B cell (primary cell): ENCODE measurements around the gene RASGRF2. TPM values are rescaled to one million over a fixed set of nuclear protein-coding genes. Genes with fewer than 3 reads are reported as not detected.

Experiments
- ATAC-seq: fragments of 200-7000 bp; cut with Tn5 transposase; one replicate; pipeline ENCODE4 v1.10.0; 2021; ENCODE audit warnings: low read depth, mild to moderate bottlenecking, moderate number of reproducible peaks, moderate library complexity
- CTCF ChIA-PET: fragments of 350-600 bp; sonication (Branson Sonifier 250); formaldehyde crosslinking; loops from one replicate; lab custom pipeline; 2021; ENCODE audit warnings: antibody characterized with exemption, inconsistent platforms; lab: Charles Lee
- POLR2A ChIA-PET: fragments of 350-600 bp; sonication (Branson Sonifier 250); formaldehyde crosslinking; loops from one replicate; lab custom pipeline; 2021; ENCODE audit warnings: antibody characterized with exemption; lab: Charles Lee
- DNase-seq: peaks from one replicate; pipeline ENCODE4 v3.0.0; 2013
- H2AFZ ChIP-seq: 2 replicates; pipeline ENCODE4 v1.6.1; 2012; ENCODE audit warnings: mild to moderate bottlenecking, low read depth, low read length; ENCODE audit not compliant: insufficient read depth, poor library complexity, severe bottlenecking
- H3K27ac ChIP-seq, 2 donors: 1 replicate in 1 of 2; 2 replicates in 1 of 2; pipeline ENCODE4 v1.5.1; 2012 to 2013; ENCODE audit warnings: low read length in 2 of 2, mild to moderate bottlenecking in 2 of 2, moderate library complexity in 1 of 2
- H3K27me3 ChIP-seq, 4 experiments: fragments of 200-600 bp in 1 of 4; sonication (generic) in 1 of 4; replicated peaks in 1 of 4; 1 replicate in 2 of 4; 2 replicates in 2 of 4; pipeline versions ENCODE4 v1.6.1 to v1.7.0; 2013 to 2016; ENCODE audit warnings: low read length in 3 of 4, mild to moderate bottlenecking in 2 of 4, mixed read lengths in 1 of 4, moderate library complexity in 1 of 4; ENCODE audit not compliant: insufficient read depth in 4 of 4, control insufficient read depth in 3 of 4; ENCODE audit errors: control extremely low read depth in 1 of 4
- H3K36me3 ChIP-seq, 2 experiments: replicated peaks in 1 of 2; 1 replicate in 1 of 2; 2 replicates in 1 of 2; pipeline versions ENCODE4 v1.6.1 to v1.7.1; 2013; ENCODE audit warnings: low read length in 1 of 2; ENCODE audit not compliant: insufficient read depth in 2 of 2, control insufficient read depth in 1 of 2; ENCODE audit errors: control extremely low read depth in 1 of 2, extremely low read depth in 1 of 2
- H3K4me1 ChIP-seq, 2 donors: fragments of 200-600 bp in 1 of 2; sonication (generic) in 1 of 2; 1 replicate in 1 of 2; 2 replicates in 1 of 2; pipeline versions ENCODE4 v1.5.1 to v1.6.1; 2013 to 2017; ENCODE audit warnings: low read length in 2 of 2; ENCODE audit not compliant: control insufficient read depth in 2 of 2, insufficient read depth in 2 of 2
- H3K4me2 ChIP-seq: replicated peaks from 2 replicates; pipeline ENCODE3; 2012; ENCODE audit warnings: mild to moderate bottlenecking, low read depth, low read length; ENCODE audit not compliant: poor library complexity, severe bottlenecking
- H3K4me3 ChIP-seq, 5 experiments: fragments of 200-600 bp in 1 of 5; sonication (generic) in 1 of 5; 1 replicate in 3 of 5; 2 replicates in 2 of 5; pipeline versions ENCODE4 v1.5.1 to v1.7.0; 2011 to 2016; ENCODE audit warnings: low read length in 4 of 5, mild to moderate bottlenecking in 4 of 5, low read depth in 2 of 5, control low read depth in 1 of 5, moderate library complexity in 1 of 5; ENCODE audit not compliant: insufficient read depth in 1 of 5; ENCODE audit errors: control extremely low read depth in 1 of 5, extremely low read depth in 1 of 5
- H3K79me2 ChIP-seq: fragments of 200-600 bp; sonication (generic); one replicate; pipeline ENCODE4 v1.6.0; 2016; ENCODE audit warnings: low read length; ENCODE audit not compliant: control insufficient read depth, insufficient read depth
- H3K9ac ChIP-seq: fragments of 200-600 bp; sonication (generic); 2 replicates; pipeline ENCODE4 v1.6.1; 2017; ENCODE audit warnings: mild to moderate bottlenecking, low read length, moderate library complexity
- H3K9me3 ChIP-seq, 3 donors: one replicate each; pipeline versions ENCODE4 v1.6.1 to v1.7.1; 2013; ENCODE audit warnings: low read length in 2 of 3; ENCODE audit not compliant: control insufficient read depth in 2 of 3, insufficient read depth in 1 of 3; ENCODE audit errors: control extremely low read depth in 1 of 3
- H4K20me1 ChIP-seq: 2 replicates; pipeline ENCODE4 v1.6.0; 2012; ENCODE audit warnings: mild to moderate bottlenecking, low read length; ENCODE audit not compliant: insufficient read depth, control insufficient read depth, poor library complexity, severe bottlenecking
- H3K27ac Mint-ChIP-seq: one replicate; pipeline ENCODE4 v1.8.0; 2021; ENCODE audit warnings: mixed read lengths
- H3K27me3 Mint-ChIP-seq: one replicate; pipeline ENCODE4 v1.8.0; 2021; ENCODE audit warnings: mixed read lengths
- H3K4me1 Mint-ChIP-seq: one replicate; pipeline ENCODE4 v1.8.0; 2021; ENCODE audit warnings: mixed read lengths
- H3K4me3 Mint-ChIP-seq: one replicate; pipeline ENCODE4 v1.8.0; 2021; ENCODE audit warnings: mixed read lengths
- H3K9me3 Mint-ChIP-seq: one replicate; pipeline ENCODE4 v1.8.0; 2022; ENCODE audit warnings: mixed read lengths; ENCODE audit not compliant: insufficient read depth
- EZH2 ChIP-seq: IDR thresholded peaks from 2 replicates; pipeline ENCODE4 v1.6.1; 2012; ENCODE audit warnings: borderline replicate concordance, low read depth, mild to moderate bottlenecking, moderate library complexity, low read length; ENCODE audit not compliant: insufficient read depth, poor library complexity, severe bottlenecking
- WGBS: methylation state at CpG from one replicate; pipeline ENCODE4 v1.1.5; 2013; ENCODE audit warnings: missing lambda C conversion rate; ENCODE audit not compliant: insufficient coverage; 5-methylcytosine and 5-hydroxymethylcytosine counted together
- intact Hi-C: fragments of 100-400 bp; cut with micrococcal nuclease; formaldehyde crosslinking; loops from one replicate; pipeline ENCODE4 v1.10.0; 2022
- polyA plus RNA-seq: library from polyadenylated mRNA; depleted of rRNA; stranded (reverse); fragments of >200 nt; gene quantifications from 2 replicates; pipeline ENCODE4 v1.2.3, GENCODE V29; 2012
- total RNA-seq, 2 donors: library from RNA; stranded (reverse); fragments of 120-200 nt in 1 of 2; gene quantifications; 1 replicate in 1 of 2; 2 replicates in 1 of 2; pipeline versions ENCODE4 v1.2.3 to v1.2.4, GENCODE V29; 2013 to 2022
- TF ChIP-seq, protein P1 (sequence below): fragments of 200-600 bp; IDR thresholded peaks from one replicate; pipeline ENCODE4 v1.8.0; 2022; ENCODE audit warnings: antibody characterized with exemption, mild to moderate bottlenecking

The RASGRF2 gene
- total and polyA plus RNA-seq, 2 donors (not counting 1 experiment from before 2014, with no cell fraction given) = 0.04 to 0.37 TPM

DNA sequence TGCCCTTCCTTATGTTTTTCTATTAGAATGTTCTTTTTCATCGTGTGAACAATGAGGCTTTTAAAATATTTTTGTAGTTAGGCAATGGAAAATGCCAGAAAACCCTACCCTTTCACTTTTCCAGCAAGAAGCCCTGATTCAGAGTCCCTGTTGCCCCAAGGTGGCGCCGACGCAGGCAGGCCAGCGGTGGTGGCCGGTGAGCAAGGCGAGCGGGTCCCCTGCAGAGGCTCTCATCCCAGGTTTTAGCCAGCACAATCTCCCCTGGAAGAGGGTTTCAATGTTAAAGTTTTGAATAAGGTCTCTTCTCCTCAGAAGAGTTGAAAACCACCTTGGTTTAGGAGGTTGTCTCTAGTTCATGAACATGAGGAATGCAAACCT, 232.2 kb downstream of the RASGRF2 start:
- Mint-ChIP-seq H3K4me3 (no peak overlapping the region), H3K4me1 (peaks cover 7% of the 10 kb centered on the region), H3K27ac (no peak overlapping the region), H3K9me3 (no peaks in the 10 kb centered on the region), H3K27me3 (peaks cover 18% of the 10 kb centered on the region)
- ChIA-PET CTCF (interaction anchor here (0.9 kb wide), 1 partner anchor 9 kb away, joined by 4 read pairs; no protein-coding TSS in a partner anchor), POLR2A (no interaction called here)
- H3K4me3 ChIP-seq = no peak overlapping the region
- WGBS = 97% methylated on average over 6 of the region's 8 CpGs
- intact Hi-C loops = no loop called here
- DNase-seq (no peak), ATAC-seq (no peak)
- H3K27me3 ChIP-seq = peaks cover 0 to 5% (median 0%) of the 10 kb centered on the region in 4 experiments
- no peaks in the 10 kb centered on the region for H4K20me1 ChIP-seq
- no peak overlapping the region for H3K4me2 ChIP-seq
- no peak overlapping the region for H3K27ac ChIP-seq
- H3K4me1 ChIP-seq = peaks cover 5 to 6% of the 10 kb centered on the region in 2 donors
- H3K9me3 ChIP-seq = no peaks in the 10 kb centered on the region
- H3K9ac ChIP-seq = no peak overlapping the region
- no peaks in the 10 kb centered on the region for H3K79me2 ChIP-seq
- H3K36me3 ChIP-seq = no peaks in the 10 kb centered on the region
- no peak overlapping the region for H2AFZ ChIP-seq
- TF ChIP-seq, protein P1, sequence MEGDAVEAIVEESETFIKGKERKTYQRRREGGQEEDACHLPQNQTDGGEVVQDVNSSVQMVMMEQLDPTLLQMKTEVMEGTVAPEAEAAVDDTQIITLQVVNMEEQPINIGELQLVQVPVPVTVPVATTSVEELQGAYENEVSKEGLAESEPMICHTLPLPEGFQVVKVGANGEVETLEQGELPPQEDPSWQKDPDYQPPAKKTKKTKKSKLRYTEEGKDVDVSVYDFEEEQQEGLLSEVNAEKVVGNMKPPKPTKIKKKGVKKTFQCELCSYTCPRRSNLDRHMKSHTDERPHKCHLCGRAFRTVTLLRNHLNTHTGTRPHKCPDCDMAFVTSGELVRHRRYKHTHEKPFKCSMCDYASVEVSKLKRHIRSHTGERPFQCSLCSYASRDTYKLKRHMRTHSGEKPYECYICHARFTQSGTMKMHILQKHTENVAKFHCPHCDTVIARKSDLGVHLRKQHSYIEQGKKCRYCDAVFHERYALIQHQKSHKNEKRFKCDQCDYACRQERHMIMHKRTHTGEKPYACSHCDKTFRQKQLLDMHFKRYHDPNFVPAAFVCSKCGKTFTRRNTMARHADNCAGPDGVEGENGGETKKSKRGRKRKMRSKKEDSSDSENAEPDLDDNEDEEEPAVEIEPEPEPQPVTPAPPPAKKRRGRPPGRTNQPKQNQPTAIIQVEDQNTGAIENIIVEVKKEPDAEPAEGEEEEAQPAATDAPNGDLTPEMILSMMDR = no peak
- no peak for TF ChIP-seq EZH2

DNA sequence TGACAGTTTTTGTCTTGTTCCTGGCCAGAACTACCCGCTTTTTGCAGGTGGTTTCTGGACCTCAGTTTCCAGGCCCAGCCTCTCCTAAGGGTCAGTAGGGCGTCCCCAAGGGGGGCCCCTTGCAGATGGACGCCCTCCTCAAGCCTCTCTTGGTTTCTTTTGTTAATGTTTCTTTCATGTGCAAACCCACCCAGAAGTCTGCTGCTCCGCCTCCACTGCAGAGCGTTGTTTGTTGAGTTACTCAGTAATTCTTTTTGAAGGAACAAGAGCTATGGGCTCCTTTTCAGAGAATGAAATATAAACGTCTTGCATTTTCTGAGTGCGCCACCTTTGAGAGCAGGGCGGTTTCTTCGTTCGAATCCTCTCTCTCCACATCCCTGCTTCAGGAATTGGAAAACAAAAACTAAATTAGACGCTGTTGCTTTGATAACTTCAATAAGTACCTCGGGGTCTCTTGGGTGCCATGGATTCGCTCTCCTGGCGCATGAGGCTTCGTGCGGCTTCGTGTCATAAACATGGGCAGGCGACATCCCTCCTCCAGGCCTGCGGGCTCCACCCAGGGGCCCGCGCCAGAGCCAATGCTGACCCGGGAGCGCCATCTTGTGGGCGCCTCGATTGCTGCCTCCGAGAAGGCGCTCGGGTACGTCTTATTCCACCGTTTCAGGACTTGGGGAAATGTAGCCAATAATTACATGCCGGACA, 234.6 kb downstream of the RASGRF2 start:
- peak; percentile 68 for DNase-seq
- ATAC-seq = peak; percentile 78
- POLR2A ChIA-PET = no interaction called here
- peak overlapping the region; percentile 49 for H2AFZ ChIP-seq
- no peaks in the 10 kb centered on the region for H3K9me3 ChIP-seq
- no peak overlapping the region for H3K27ac ChIP-seq
- TF ChIP-seq EZH2 = no peak
- TF ChIP-seq, protein P1 = peak; percentile 83
- no peak overlapping the region for H3K4me3 Mint-ChIP-seq
- peaks cover 7% of the 10 kb centered on the region for H3K4me1 Mint-ChIP-seq
- no peaks in the 10 kb centered on the region for H3K79me2 ChIP-seq
- H3K9ac ChIP-seq = no peak overlapping the region
- H3K4me3 ChIP-seq = no peak overlapping the region
- no peaks in the 10 kb centered on the region for H3K9me3 Mint-ChIP-seq
- CTCF ChIA-PET = interaction anchor here (0.7 to 2.0 kb wide), 7 partner anchors 8 to 1214 kb away, joined by 3 to 9 read pairs (median 3); no protein-coding TSS in a partner anchor
- WGBS = 32% methylated on average over 29 of the region's 31 CpGs
- H3K4me1 ChIP-seq = peaks cover 5 to 6% of the 10 kb centered on the region in 2 donors
- H3K36me3 ChIP-seq = no peaks in the 10 kb centered on the region
- no peak overlapping the region for H3K27ac Mint-ChIP-seq
- H3K27me3 Mint-ChIP-seq = peaks cover 19% of the 10 kb centered on the region
- H4K20me1 ChIP-seq = no peaks in the 10 kb centered on the region
- peaks cover 0 to 5% (median 0%) of the 10 kb centered on the region in 4 experiments for H3K27me3 ChIP-seq
- peak overlapping the region; percentile 38 for H3K4me2 ChIP-seq
- intact Hi-C loops = no loop called here
